HUES6 (cell line): ENCODE measurements around the gene MLX.

Experiments used
- H3K27ac ChIP-seq: 2 replicates; pipeline ENCODE4 v1.7.0; 2013; ENCODE audit warnings: low read depth, mild to moderate bottlenecking, low read length, inconsistent platforms
- H3K27me3 ChIP-seq: 2 replicates; pipeline ENCODE4 v1.6.1; 2013; ENCODE audit warnings: low read length; ENCODE audit not compliant: control insufficient read depth, insufficient read depth
- H3K36me3 ChIP-seq: 2 replicates; pipeline ENCODE4 v1.6.1; 2013; ENCODE audit warnings: low read length; ENCODE audit not compliant: control insufficient read depth, insufficient read depth
- H3K4me1 ChIP-seq: 2 replicates; pipeline ENCODE4 v1.6.1; 2013; ENCODE audit warnings: low read length; ENCODE audit not compliant: control insufficient read depth, insufficient read depth
- H3K4me3 ChIP-seq: 2 replicates; pipeline ENCODE4 v1.5.1; 2013; ENCODE audit warnings: low read depth, low read length
- H3K9ac ChIP-seq: one replicate; pipeline ENCODE4 v1.6.1; 2013; ENCODE audit warnings: mild to moderate bottlenecking, low read length
- H3K9me3 ChIP-seq: 2 replicates; pipeline ENCODE4 v1.6.1; 2013; ENCODE audit warnings: low read depth, low read length; ENCODE audit not compliant: control insufficient read depth, insufficient read depth

The MLX gene

GRCh38 chr17:42566883-42567573 lies at the start of gene MLX:
TSS of gene MLX (plus strand) at chr17:42567100. CDS start at chr17:42567125, 25 bp downstream.
- peak within 1 kb of the TSS; percentile 97 for H3K4me3 ChIP-seq
- H3K36me3 ChIP-seq = peaks cover 67% of the 10 kb centered on the region
- H3K4me1 ChIP-seq = peaks cover 20% of the 10 kb centered on the region
- peak within 1 kb of the TSS; percentile 94 for H3K9ac ChIP-seq
- H3K27me3 ChIP-seq = no peaks in the 10 kb centered on the region
- H3K27ac ChIP-seq = peak within 1 kb of the TSS; percentile 91
- no peaks in the 10 kb centered on the region for H3K9me3 ChIP-seq

GRCh38 chr17:42517516-42517915 lies 49.4 kb upstream of the MLX start:
- Histone ChIP-seq H3K4me3 (no peak overlapping the region), H3K36me3 (peaks cover 28% of the 10 kb centered on the region), H3K27me3 (no peaks in the 10 kb centered on the region), H3K4me1 (peaks cover 32% of the 10 kb centered on the region), H3K9me3 (no peaks in the 10 kb centered on the region), H3K9ac (no peak overlapping the region), H3K27ac (no peak overlapping the region)

- Histone ChIP-seq H3K27ac (no peak overlapping the region), H3K36me3 (peaks cover 28% of the 10 kb centered on the region), H3K9ac (peak overlapping the region; percentile 76), H3K9me3 (no peaks in the 10 kb centered on the region), H3K4me3 (no peak overlapping the region), H3K4me1 (peaks cover 32% of the 10 kb centered on the region), H3K27me3 (no peaks in the 10 kb centered on the region)
Observed at GRCh38 chr17:42518046-42518754, 48.7 kb upstream of the MLX start.

GRCh38 chr17:42518755-42519545 lies 48.0 kb upstream of the MLX start:
- Histone ChIP-seq H3K4me3 (no peak overlapping the region), H3K9ac (peak overlapping the region; percentile 76), H3K27me3 (no peaks in the 10 kb centered on the region), H3K27ac (no peak overlapping the region), H3K36me3 (peaks cover 23% of the 10 kb centered on the region), H3K9me3 (no peaks in the 10 kb centered on the region), H3K4me1 (peaks cover 32% of the 10 kb centered on the region)

- H3K4me3 ChIP-seq = peak overlapping the region; percentile 6; the same call in 1 of the 2 replicates
- H3K4me1 ChIP-seq = peaks cover 32% of the 10 kb centered on the region
- no peaks in the 10 kb centered on the region for H3K9me3 ChIP-seq
- peaks cover 20% of the 10 kb centered on the region for H3K36me3 ChIP-seq
- no peaks in the 10 kb centered on the region for H3K27me3 ChIP-seq
- H3K9ac ChIP-seq = peak overlapping the region; percentile 76
- H3K27ac ChIP-seq = peak overlapping the region; percentile 66; the same call in 1 of the 2 replicates
Observed at GRCh38 chr17:42519546-42520491, 47.1 kb upstream of the MLX start.

- Histone ChIP-seq H3K4me3 (no peak overlapping the region), H3K9me3 (no peaks in the 10 kb centered on the region), H3K27ac (peak overlapping the region; percentile 66; the same call in 1 of the 2 replicates), H3K4me1 (peaks cover 32% of the 10 kb centered on the region), H3K9ac (peak overlapping the region; percentile 76), H3K27me3 (no peaks in the 10 kb centered on the region), H3K36me3 (peaks cover 20% of the 10 kb centered on the region)
Observed at GRCh38 chr17:42520540-42520951, 46.4 kb upstream of the MLX start.

- H3K9ac ChIP-seq = peak overlapping the region; percentile 76
- no peaks in the 10 kb centered on the region for H3K9me3 ChIP-seq
- H3K27ac ChIP-seq = no peak overlapping the region
- peaks cover 32% of the 10 kb centered on the region for H3K4me1 ChIP-seq
- no peaks in the 10 kb centered on the region for H3K27me3 ChIP-seq
- H3K4me3 ChIP-seq = no peak overlapping the region
- H3K36me3 ChIP-seq = peaks cover 20% of the 10 kb centered on the region
Observed at GRCh38 chr17:42521036-42521435, 45.9 kb upstream of the MLX start.

GRCh38 chr17:42521666-42522262 lies 45.1 kb upstream of the MLX start:
- H3K27ac ChIP-seq = no peak overlapping the region
- no peak overlapping the region for H3K4me3 ChIP-seq
- no peak overlapping the region for H3K9ac ChIP-seq
- no peaks in the 10 kb centered on the region for H3K9me3 ChIP-seq
- H3K4me1 ChIP-seq = peaks cover 32% of the 10 kb centered on the region
- H3K27me3 ChIP-seq = no peaks in the 10 kb centered on the region
- peaks cover 14% of the 10 kb centered on the region for H3K36me3 ChIP-seq

GRCh38 chr17:42522263-42522790 lies 44.6 kb upstream of the MLX start:
- no peak overlapping the region for H3K27ac ChIP-seq

More at GRCh38 chr17:42522263-42522790, 44.6 kb upstream of the MLX start:
- no peak overlapping the region for H3K4me3 ChIP-seq
- H3K27me3 ChIP-seq = no peaks in the 10 kb centered on the region
- H3K9me3 ChIP-seq = no peaks in the 10 kb centered on the region
- H3K36me3 ChIP-seq = peaks cover 14% of the 10 kb centered on the region
- no peak overlapping the region for H3K9ac ChIP-seq
- peaks cover 32% of the 10 kb centered on the region for H3K4me1 ChIP-seq
